ENCODE measurements around the gene LMO7. TPM values are rescaled to one million over a fixed set of nuclear protein-coding genes. Genes with fewer than 3 reads are reported as not detected.

Gene LMO7
- total and polyA plus RNA-seq, 2 of the 13 experiments (the other 11 are each of a cell fraction or from before 2014, with no cell fraction given) = 34.0 to 121 TPM

- TF ChIP-seq ZNF770 (CRISPR knock-in tag; IDR thresholded peaks at IDR 0.05) (0 out of 2 replicates have a peak, but pooled peaks have one; percentile 1), HOXA7 (CRISPR knock-in tag; IDR thresholded peaks at IDR 0.05) (no peak), ZNF776 (CRISPR knock-in tag; IDR thresholded peaks at IDR 0.05) (no peak; the same call in 1 of the 2 replicates), GABPB1 (CRISPR knock-in tag; IDR thresholded peaks at IDR 0.05) (0 out of 2 replicates have a peak, but pooled peaks have one; percentile 14), ZNF670 (CRISPR knock-in tag; IDR thresholded peaks at IDR 0.05; ENCODE audit: borderline replicate concordance) (no peak), ZNF18 (CRISPR knock-in tag; IDR thresholded peaks at IDR 0.05; ENCODE audit: insufficient replicate concordance) (no peak), WIZ (CRISPR knock-in tag; IDR thresholded peaks at IDR 0.05) (peak; percentile 73; the same call in 1 of the 2 replicates), ZNF607 (CRISPR knock-in tag; IDR thresholded peaks at IDR 0.05; ENCODE audit: borderline replicate concordance) (peak; percentile 76; the same call in 1 of the 2 replicates), ZNF546 (CRISPR knock-in tag; conservative IDR thresholded peaks at IDR 0.05) (0 out of 2 replicates have a peak, but pooled peaks have one; percentile 57), FOXJ3 (CRISPR knock-in tag; IDR thresholded peaks at IDR 0.05; ENCODE audit: borderline replicate concordance) (no peak), PRDM10 (CRISPR knock-in tag; IDR thresholded peaks at IDR 0.05; ENCODE audit: low read depth) (no peak), ZNF564 (CRISPR knock-in tag; IDR thresholded peaks at IDR 0.05) (no peak), TFDP2 (CRISPR knock-in tag; IDR thresholded peaks at IDR 0.05) (peak; percentile 67; the same call in 1 of the 2 replicates), ZNF768 (CRISPR knock-in tag; IDR thresholded peaks at IDR 0.05) (peak; percentile 73; the same call in 1 of the 2 replicates), SATB2 (CRISPR knock-in tag; IDR thresholded peaks at IDR 0.05) (no peak), ZNF280B (CRISPR knock-in tag; IDR thresholded peaks at IDR 0.05; ENCODE audit: borderline replicate concordance) (peak; percentile 64; the same call in 1 of the 2 replicates), NR3C1 (CRISPR knock-in tag; IDR thresholded peaks at IDR 0.05) (no peak), HHEX (CRISPR knock-in tag; IDR thresholded peaks at IDR 0.05) (no peak), KMT2B (CRISPR knock-in tag; IDR thresholded peaks at IDR 0.05) (peak; percentile 23; the same call in 1 of the 2 replicates)
Measured at GRCh38 chr13:75635101-75635827, 866 bp upstream of the LMO7 start (continued).

Measured in HepG2 (cell line).